ENCODE measurements around the gene CDS1.
"Not testable (repeated sequence)": the region's sequence is repeated elsewhere in the genome, so short reads cannot be mapped to it uniquely, and the experiment has no call there.

The CDS1 gene

DNA sequence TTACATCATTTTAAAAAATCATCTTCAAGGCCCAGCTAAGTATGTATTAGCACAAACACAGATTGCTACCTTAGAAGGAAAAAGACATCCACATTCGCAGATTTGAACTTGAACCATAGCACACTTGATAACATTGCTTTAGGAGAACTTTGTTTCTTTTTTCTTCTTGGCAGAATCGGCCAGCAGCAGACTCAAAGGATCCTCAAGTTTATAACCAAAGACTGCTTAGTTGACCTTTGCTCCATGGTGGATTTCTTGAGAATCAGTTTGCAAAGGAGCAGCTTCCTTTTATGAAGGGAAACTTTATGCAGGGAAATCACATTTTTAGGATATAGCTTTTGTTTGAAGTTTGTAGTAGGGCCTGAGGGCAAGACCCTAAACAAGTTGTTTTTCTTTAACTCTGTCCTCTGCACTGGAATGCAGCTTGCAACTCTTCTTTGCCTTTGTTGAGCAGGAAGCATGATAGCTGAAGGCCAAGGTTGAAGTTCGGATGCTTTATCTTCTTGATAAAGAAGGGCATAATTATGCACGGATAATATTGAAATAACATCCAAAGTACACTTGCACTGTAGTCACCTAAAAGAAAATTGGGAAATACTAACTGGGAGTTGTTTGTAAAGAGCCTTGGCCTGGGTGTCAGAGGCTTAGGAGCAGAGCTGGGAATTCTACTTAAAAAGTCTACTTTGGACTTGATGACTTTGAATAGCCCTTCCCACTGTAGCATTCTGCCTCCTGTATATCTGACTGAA, 78.4 kb downstream of the CDS1 start:
- in situ Hi-C loops (cut with HindIII; ENCODE audit: low sequenced_read_pairs), result no loop called here
- TF ChIP-seq, protein P1, sequence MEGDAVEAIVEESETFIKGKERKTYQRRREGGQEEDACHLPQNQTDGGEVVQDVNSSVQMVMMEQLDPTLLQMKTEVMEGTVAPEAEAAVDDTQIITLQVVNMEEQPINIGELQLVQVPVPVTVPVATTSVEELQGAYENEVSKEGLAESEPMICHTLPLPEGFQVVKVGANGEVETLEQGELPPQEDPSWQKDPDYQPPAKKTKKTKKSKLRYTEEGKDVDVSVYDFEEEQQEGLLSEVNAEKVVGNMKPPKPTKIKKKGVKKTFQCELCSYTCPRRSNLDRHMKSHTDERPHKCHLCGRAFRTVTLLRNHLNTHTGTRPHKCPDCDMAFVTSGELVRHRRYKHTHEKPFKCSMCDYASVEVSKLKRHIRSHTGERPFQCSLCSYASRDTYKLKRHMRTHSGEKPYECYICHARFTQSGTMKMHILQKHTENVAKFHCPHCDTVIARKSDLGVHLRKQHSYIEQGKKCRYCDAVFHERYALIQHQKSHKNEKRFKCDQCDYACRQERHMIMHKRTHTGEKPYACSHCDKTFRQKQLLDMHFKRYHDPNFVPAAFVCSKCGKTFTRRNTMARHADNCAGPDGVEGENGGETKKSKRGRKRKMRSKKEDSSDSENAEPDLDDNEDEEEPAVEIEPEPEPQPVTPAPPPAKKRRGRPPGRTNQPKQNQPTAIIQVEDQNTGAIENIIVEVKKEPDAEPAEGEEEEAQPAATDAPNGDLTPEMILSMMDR (IDR thresholded peaks at IDR 0.05; ENCODE audit: low read depth, low read length), result no peak
- H3K4me3 ChIP-seq (ENCODE audit: low read depth, low read length), result no peak overlapping the region
- no peak for DNase-seq (ENCODE audit: low read depth, low spot score)

DNA sequence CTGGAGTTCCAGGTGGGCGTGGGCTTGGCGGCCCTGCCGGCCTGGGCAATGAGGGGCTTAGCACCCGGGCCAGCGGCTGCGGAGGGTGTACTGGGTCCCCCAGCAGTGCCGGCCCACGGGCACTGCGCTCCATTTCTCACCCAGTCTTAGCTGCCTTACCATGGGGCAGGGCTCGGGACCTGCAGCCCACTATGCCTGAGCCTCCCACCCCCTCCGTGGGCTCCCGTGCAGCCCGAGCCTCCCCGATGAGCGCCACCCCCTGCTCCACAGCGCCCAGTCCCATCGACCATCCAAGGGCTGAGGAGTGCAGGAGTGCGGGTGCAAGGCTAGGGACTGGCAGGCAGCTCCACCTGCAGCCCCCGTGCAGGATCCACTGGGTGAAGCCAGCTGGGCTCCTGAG, 81.8 kb downstream of the CDS1 start:
- in situ Hi-C loops (cut with HindIII; ENCODE audit: low sequenced_read_pairs); H3K4me3 ChIP-seq (ENCODE audit: low read depth, low read length); DNase-seq (ENCODE audit: low read depth, low spot score): not testable (repeated sequence)

DNA sequence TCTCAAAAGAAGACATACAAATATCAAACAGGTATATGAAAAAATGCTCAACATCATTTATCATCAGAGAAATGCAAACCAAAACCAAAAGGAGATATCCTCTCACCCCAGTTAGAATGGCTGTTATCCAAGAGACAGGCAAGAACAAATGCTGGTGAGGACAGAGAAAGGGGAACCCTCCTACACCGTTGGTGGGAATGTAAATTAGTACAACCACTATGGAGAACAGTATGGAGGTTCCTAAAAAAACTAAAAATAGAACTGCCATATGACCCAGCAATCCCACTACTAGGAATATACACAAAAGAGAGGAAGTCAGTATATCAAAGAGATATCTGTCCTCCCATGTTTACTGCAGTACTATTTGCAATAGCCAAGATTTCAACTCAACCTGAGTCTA, 83.5 kb downstream of the CDS1 start:
- no peak for DNase-seq (ENCODE audit: low read depth, low spot score)
- H3K4me3 ChIP-seq (ENCODE audit: low read depth, low read length), result no peak overlapping the region
- in situ Hi-C loops (cut with HindIII; ENCODE audit: low sequenced_read_pairs), result no loop called here
- TF ChIP-seq, protein P1 (IDR thresholded peaks at IDR 0.05; ENCODE audit: low read depth, low read length), result no peak

DNA sequence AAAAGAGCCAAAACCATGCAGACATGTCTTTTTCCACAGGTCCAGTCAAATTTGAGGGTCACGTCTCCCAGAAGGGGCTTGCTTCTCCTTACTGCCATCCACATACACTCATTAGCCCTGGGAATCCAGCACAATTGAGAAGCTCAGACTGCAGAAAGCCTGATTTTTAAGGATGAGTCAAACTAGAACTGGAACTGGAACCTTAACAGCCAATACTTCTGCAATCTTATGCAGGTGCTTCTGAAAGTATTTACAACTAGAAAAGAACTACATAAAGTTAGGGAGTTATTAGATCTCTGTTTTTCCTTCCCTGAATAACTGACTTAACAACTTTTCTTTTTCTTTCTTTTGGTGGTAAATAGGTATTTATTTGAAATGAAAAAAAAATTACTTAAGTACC, 86.3 kb downstream of the CDS1 start:
- DNase-seq (ENCODE audit: low read depth, low spot score), result no peak
- in situ Hi-C loops (cut with HindIII; ENCODE audit: low sequenced_read_pairs), result no loop called here
- no peak overlapping the region for H3K4me3 ChIP-seq (ENCODE audit: low read depth, low read length)
- TF ChIP-seq, protein P1 (IDR thresholded peaks at IDR 0.05; ENCODE audit: low read depth, low read length), result no peak

DNA sequence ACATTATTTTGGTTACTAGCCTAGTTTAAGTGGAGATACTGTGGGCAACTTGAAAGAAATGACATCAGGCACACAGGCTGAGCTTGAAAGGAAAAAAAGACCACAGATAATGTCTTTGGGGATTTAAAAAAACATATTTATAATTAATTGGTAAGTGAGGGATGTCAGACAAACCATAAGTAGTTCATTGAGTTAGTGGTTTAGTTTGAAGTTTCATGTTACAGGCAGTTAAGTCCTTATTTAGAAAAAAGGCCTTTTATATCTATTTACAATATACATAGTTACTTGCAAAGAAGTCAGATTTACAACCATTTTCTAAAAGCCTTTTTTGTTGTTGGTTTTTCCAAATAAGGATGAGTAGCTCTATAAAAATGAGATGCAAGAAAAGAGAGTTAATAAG, 89.2 kb downstream of the CDS1 start:
- H3K4me3 ChIP-seq (ENCODE audit: low read depth, low read length), result no peak overlapping the region
- in situ Hi-C loops (cut with HindIII; ENCODE audit: low sequenced_read_pairs), result no loop called here
- TF ChIP-seq, protein P1 (IDR thresholded peaks at IDR 0.05; ENCODE audit: low read depth, low read length), result no peak
- DNase-seq (ENCODE audit: low read depth, low spot score), result no peak

DNA sequence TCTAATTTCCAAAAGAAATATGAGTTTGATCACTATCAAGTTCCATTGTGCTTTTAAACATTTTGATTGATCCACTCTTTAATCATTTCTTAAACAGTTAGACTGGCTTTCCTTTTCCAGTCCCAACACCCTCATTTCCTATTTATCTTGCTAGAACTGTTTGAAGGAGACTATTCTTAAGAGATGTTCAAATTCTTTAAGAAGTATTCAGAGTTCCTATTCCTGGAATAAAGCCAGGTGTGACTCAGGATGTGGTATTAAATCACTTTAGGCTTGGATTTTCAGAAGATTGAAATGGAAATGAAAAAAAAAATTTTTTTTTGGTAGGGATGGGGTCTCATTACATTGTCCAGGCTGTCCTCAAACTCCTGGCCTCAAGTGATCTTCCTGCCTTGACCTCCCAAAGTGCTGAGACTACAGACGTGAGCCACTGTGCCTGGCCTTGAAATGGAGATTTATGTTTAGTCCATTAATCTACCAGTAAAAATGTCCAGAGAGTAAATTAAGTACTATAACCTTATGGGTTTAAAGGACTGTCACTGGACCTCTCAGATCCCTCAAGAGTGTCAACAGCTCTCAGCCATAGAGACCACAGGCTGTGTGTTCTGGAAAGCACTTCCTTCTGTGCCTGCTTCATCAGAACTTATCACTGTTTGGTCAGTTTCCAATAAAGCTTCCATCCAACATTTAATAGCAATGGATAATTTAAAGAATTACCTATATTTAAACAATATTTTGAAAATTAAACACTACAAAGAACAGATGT, 90.7 kb downstream of the CDS1 start:
- H3K4me3 ChIP-seq (ENCODE audit: low read depth, low read length), result no peak overlapping the region
- TF ChIP-seq, protein P1 (IDR thresholded peaks at IDR 0.05; ENCODE audit: low read depth, low read length), result no peak
- DNase-seq (ENCODE audit: low read depth, low spot score), result peak; percentile 91
- in situ Hi-C loops (cut with HindIII; ENCODE audit: low sequenced_read_pairs), result no loop called here

DNA sequence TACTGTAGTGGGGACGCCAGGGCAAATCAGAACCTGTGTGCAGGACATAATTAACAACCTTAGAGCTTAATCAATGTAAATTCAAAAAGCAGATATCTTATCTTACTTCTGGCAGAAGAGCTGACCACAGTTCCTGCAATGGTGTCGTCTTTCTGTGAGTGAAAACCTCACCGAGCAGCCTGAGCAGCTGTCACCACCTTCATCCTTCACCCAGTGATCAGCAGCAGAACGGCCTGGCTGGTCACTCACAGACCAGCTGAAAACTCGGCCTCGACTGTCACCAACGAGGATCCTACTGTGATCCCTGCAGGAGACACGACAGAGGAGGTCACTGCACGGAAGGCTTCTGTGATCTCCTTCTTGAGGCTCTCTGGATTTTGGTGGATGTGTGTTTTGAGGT, 94.2 kb downstream of the CDS1 start:
- TF ChIP-seq, protein P1 (IDR thresholded peaks at IDR 0.05; ENCODE audit: low read depth, low read length), result no peak
- H3K4me3 ChIP-seq (ENCODE audit: low read depth, low read length), result no peak overlapping the region
- in situ Hi-C loops (cut with HindIII; ENCODE audit: low sequenced_read_pairs), result no loop called here

More for the DNA sequence above, 94.2 kb downstream of the CDS1 start:
- no peak for DNase-seq (ENCODE audit: low read depth, low spot score)

Measured in astrocyte of the spinal cord (primary cell).